SU-DHL-6 (cell line): ENCODE data around the gene LARP4B.
A peak's percentile ranks its signal among the peaks of the same experiment; 100 is the strongest.

Source experiments
- H2AFZ ChIP-seq: fragments of 200-600 bp; sonication (generic); 2 replicates; pipeline ENCODE4 v1.6.1; 2014; ENCODE audit warnings: low read depth, mild to moderate bottlenecking, moderate library complexity, mixed read lengths, antibody characterized with exemption, low read length; ENCODE audit not compliant: severe bottlenecking
- H3F3A ChIP-seq: fragments of 200-600 bp; shearing (Covaris generic); 2 replicates; pipeline ENCODE4 v1.6.0; 2016; ENCODE audit warnings: antibody characterized with exemption, mild to moderate bottlenecking; ENCODE audit not compliant: insufficient read depth
- H3K27ac ChIP-seq: fragments of 200-600 bp; sonication (generic); 2 replicates; pipeline ENCODE4 v1.5.1; 2016; ENCODE audit warnings: low read depth, mild to moderate bottlenecking, low read length, moderate library complexity, mixed read lengths
- H3K27me3 ChIP-seq: fragments of 200-600 bp; sonication (generic), shearing (Covaris generic); 2 replicates; pipeline ENCODE4 v1.6.0; 2014; ENCODE audit warnings: mild to moderate bottlenecking, low read length
- H3K36me3 ChIP-seq: fragments of 200-600 bp; sonication (generic); 2 replicates; pipeline ENCODE4 v1.6.1; 2014; ENCODE audit warnings: mild to moderate bottlenecking, low read length, mixed read lengths
- H3K4me2 ChIP-seq: fragments of 300-600, 200-600 bp; shearing (Covaris generic), sonication (generic); 2 replicates; pipeline ENCODE4 v1.6.0; 2014; ENCODE audit warnings: low read length, low read depth, mild to moderate bottlenecking; ENCODE audit not compliant: poor library complexity, severe bottlenecking
- H3K4me3 ChIP-seq: fragments of 200-600 bp; sonication (generic); 2 replicates; pipeline ENCODE4 v1.5.1; 2014; ENCODE audit warnings: antibody characterized with exemption, low read length, mild to moderate bottlenecking, mixed read lengths; ENCODE audit not compliant: insufficient read depth, poor library complexity, severe bottlenecking
- H3K79me2 ChIP-seq: fragments of 200-600 bp; sonication (generic); 2 replicates; pipeline ENCODE4 v1.6.1; 2014; ENCODE audit warnings: mild to moderate bottlenecking, low read length, moderate library complexity; ENCODE audit not compliant: insufficient read depth
- H3K9ac ChIP-seq: fragments of 200-600 bp; sonication (generic); 2 replicates; pipeline ENCODE4 v1.7.0; 2014; ENCODE audit warnings: mild to moderate bottlenecking, low read length
- H3K9me2 ChIP-seq: fragments of 200-600 bp; sonication (generic); replicated peaks from 2 replicates; pipeline ENCODE4 v1.6.1; 2014; ENCODE audit warnings: low read length; ENCODE audit not compliant: insufficient read depth
- H3K9me3 ChIP-seq: fragments of 200-600 bp; sonication (generic); 2 replicates; pipeline ENCODE4 v1.6.1; 2014; ENCODE audit warnings: low read length, mixed read lengths; ENCODE audit not compliant: insufficient read depth
- H4K20me1 ChIP-seq: fragments of 200-600 bp; sonication (generic); 2 replicates; pipeline ENCODE4 v1.6.1; 2014; ENCODE audit warnings: low read depth, mild to moderate bottlenecking, antibody characterized with exemption, low read length, moderate library complexity, mixed read lengths
- CTCF ChIP-seq: fragments of 200-600 bp; sonication (generic); IDR thresholded peaks from one replicate; pipeline ENCODE4 v1.5.1; 2017; ENCODE audit warnings: antibody characterized with exemption, mild to moderate bottlenecking, low read length, moderate library complexity; ENCODE audit not compliant: insufficient read depth, poor library complexity, severe bottlenecking
- EZH2phosphoT487 ChIP-seq: fragments of 200-600 bp; sonication (generic), shearing (Covaris generic); conservative IDR thresholded peaks from 2 replicates; pipeline ENCODE4 v1.6.1; 2018; ENCODE audit warnings: mild to moderate bottlenecking, antibody characterized with exemption, low read length, moderate library complexity, mixed read lengths

LARP4B gene

GRCh38 chr10:855671-856070 is 75.8 kb downstream of the LARP4B start:
- Histone ChIP-seq H3K27ac (no peak overlapping the region), H3K9me3 (no peaks in the 10 kb centered on the region), H3K9me2 (no peaks in the 10 kb centered on the region), H2AFZ (no peak overlapping the region), H3F3A (peaks cover 16% of the 10 kb centered on the region; the same call in 1 of the 2 replicates), H3K27me3 (no peaks in the 10 kb centered on the region), H3K4me2 (no peak overlapping the region), H4K20me1 (peaks cover 10% of the 10 kb centered on the region; the same call in 1 of the 2 replicates), H3K36me3 (peaks cover 22% of the 10 kb centered on the region), H3K9ac (no peak overlapping the region), H3K4me3 (no peak overlapping the region), H3K79me2 (peaks cover 65% of the 10 kb centered on the region)
- TF ChIP-seq EZH2phosphoT487 (no peak), CTCF (no peak)

GRCh38 chr10:855079-855478 is 76.4 kb downstream of the LARP4B start:
- no peak overlapping the region for H2AFZ ChIP-seq
- H3K9ac ChIP-seq: no peak overlapping the region
- no peak for TF ChIP-seq CTCF
- TF ChIP-seq EZH2phosphoT487: no peak
- H3K27ac ChIP-seq: no peak overlapping the region
- H3K36me3 ChIP-seq: peaks cover 18% of the 10 kb centered on the region
- H4K20me1 ChIP-seq: peaks cover 16% of the 10 kb centered on the region; the same call in 1 of the 2 replicates
- H3K27me3 ChIP-seq: no peaks in the 10 kb centered on the region
- no peaks in the 10 kb centered on the region for H3K9me3 ChIP-seq
- H3F3A ChIP-seq: peaks cover 16% of the 10 kb centered on the region; the same call in 1 of the 2 replicates
- no peak overlapping the region for H3K4me3 ChIP-seq
- no peaks in the 10 kb centered on the region for H3K9me2 ChIP-seq
- peaks cover 69% of the 10 kb centered on the region for H3K79me2 ChIP-seq
- H3K4me2 ChIP-seq: no peak overlapping the region

- peaks cover 22% of the 10 kb centered on the region; the same call in 1 of the 2 replicates for H3K36me3 ChIP-seq
- peaks cover 27% of the 10 kb centered on the region for H4K20me1 ChIP-seq
- H3F3A ChIP-seq: peaks cover 16% of the 10 kb centered on the region; the same call in 1 of the 2 replicates
- no peaks in the 10 kb centered on the region for H3K27me3 ChIP-seq
- H3K9me2 ChIP-seq: no peaks in the 10 kb centered on the region
- no peak overlapping the region for H2AFZ ChIP-seq
- H3K79me2 ChIP-seq: peaks cover 80% of the 10 kb centered on the region
- H3K9me3 ChIP-seq: no peaks in the 10 kb centered on the region
- TF ChIP-seq EZH2phosphoT487: no peak
- TF ChIP-seq CTCF: no peak
- H3K27ac ChIP-seq: peak overlapping the region; percentile 36; the same call in 1 of the 2 replicates
- H3K9ac ChIP-seq: no peak overlapping the region
- H3K4me2 ChIP-seq: no peak overlapping the region
- no peak overlapping the region for H3K4me3 ChIP-seq
Observed at GRCh38 chr10:853017-853416, 78.5 kb downstream of the LARP4B start.
